ENCODE results near the gene CCN5.

CCN5 gene

GRCh38 chr20:44703956-44704488 lies 11.1 kb upstream of the CCN5 start:
- POLR2A ChIA-PET: interaction anchor here (1.8 to 2.0 kb wide), 2 partner anchors 11 to 27 kb away, joined by 6 read pairs; no protein-coding TSS in a partner anchor
- no peak overlapping the region for H3K4me3 ChIP-seq (ENCODE audit: low read depth, low read length)
- no peak for DNase-seq (ENCODE audit: low read depth, low spot score)
- CTCF ChIA-PET: interaction anchor here (1.0 to 5.6 kb wide), 6 partner anchors 10 to 28 kb away, joined by 3 to 28 read pairs (median 8); partner anchors contain the start of gene CCN5
- TF ChIP-seq CTCF (IDR thresholded peaks at IDR 0.05; ENCODE audit: insufficient read depth, low read length, missing control alignments): no peak

GRCh38 chr20:44704551-44704971 lies 10.6 kb upstream of the CCN5 start:
- H3K4me3 ChIP-seq (ENCODE audit: low read depth, low read length): no peak overlapping the region
- DNase-seq (ENCODE audit: low read depth, low spot score): no peak
- CTCF ChIA-PET: interaction anchor here (1.0 to 5.6 kb wide), 6 partner anchors 10 to 28 kb away, joined by 3 to 28 read pairs (median 10); partner anchors contain the start of gene CCN5
- TF ChIP-seq CTCF (IDR thresholded peaks at IDR 0.05; ENCODE audit: insufficient read depth, low read length, missing control alignments): no peak
- POLR2A ChIA-PET: interaction anchor here (0.7 to 2.0 kb wide), 3 partner anchors 11 to 26 kb away, joined by 3 to 6 read pairs (median 6); partner anchors contain the start of gene CCN5

- H3K4me3 ChIP-seq (ENCODE audit: low read depth, low read length): no peak overlapping the region
- ChIA-PET POLR2A (interaction anchor here (1.8 to 2.0 kb wide), 3 partner anchors 13 to 25 kb away, joined by 6 to 8 read pairs (median 6); no protein-coding TSS in a partner anchor), CTCF (interaction anchor here (1.1 to 4.4 kb wide), 6 partner anchors 9 to 161 kb away, joined by 3 to 27 read pairs (median 8); no protein-coding TSS in a partner anchor)
- no peak for TF ChIP-seq CTCF (IDR thresholded peaks at IDR 0.05; ENCODE audit: insufficient read depth, low read length, missing control alignments)
- DNase-seq (ENCODE audit: low read depth, low spot score): no peak
Observed at GRCh38 chr20:44705364-44706094, 9.6 kb upstream of the CCN5 start.

GRCh38 chr20:44706301-44707017 lies 8.7 kb upstream of the CCN5 start:
- no peak overlapping the region for H3K4me3 ChIP-seq (ENCODE audit: low read depth, low read length)
- ChIA-PET CTCF (interaction anchor here (0.8 to 3.3 kb wide), 7 partner anchors 10 to 160 kb away, joined by 3 to 11 read pairs (median 4); no protein-coding TSS in a partner anchor), POLR2A (interaction anchor here (1.2 to 2.0 kb wide), 3 partner anchors 11 to 24 kb away, joined by 3 to 8 read pairs (median 6); no protein-coding TSS in a partner anchor)
- no peak for TF ChIP-seq CTCF (IDR thresholded peaks at IDR 0.05; ENCODE audit: insufficient read depth, low read length, missing control alignments)
- DNase-seq (ENCODE audit: low read depth, low spot score): no peak

- TF ChIP-seq CTCF (IDR thresholded peaks at IDR 0.05; ENCODE audit: insufficient read depth, low read length, missing control alignments): no peak
- POLR2A ChIA-PET: interaction anchor here (1.2 to 1.8 kb wide), 2 partner anchors 12 to 14 kb away, joined by 3 to 8 read pairs; no protein-coding TSS in a partner anchor
- no peak for DNase-seq (ENCODE audit: low read depth, low spot score)
Observed at GRCh38 chr20:44707018-44707579, 8.1 kb upstream of the CCN5 start.

More at GRCh38 chr20:44707018-44707579, 8.1 kb upstream of the CCN5 start:
- no peak overlapping the region for H3K4me3 ChIP-seq (ENCODE audit: low read depth, low read length)
- CTCF ChIA-PET: interaction anchor here (0.8 to 3.3 kb wide), 6 partner anchors 9 to 26 kb away, joined by 3 to 11 read pairs (median 6); no protein-coding TSS in a partner anchor

All from AG04449 (cell line).